Renal pelvis (tissue), 4 donors: ENCODE data around the gene PLEKHH1. TPM values are rescaled to one million over a fixed set of nuclear protein-coding genes. Genes with fewer than 3 reads are reported as not detected.

Experiments used
- DNase-seq: peaks from one replicate; pipeline ENCODE4 v3.0.0-alpha.2; 2013
- polyA plus RNA-seq, 3 donors: library from polyadenylated mRNA; unstranded; fragments of 120-200 nt; gene quantifications; one replicate each; pipeline ENCODE4 v1.2.1, GENCODE V29; 2013; ENCODE audit not compliant: insufficient read length in 3 of 3

Gene PLEKHH1
- polyA plus RNA-seq, 3 donors, result 39.1 to 84.5 (median 77.5) TPM

GRCh38 chr14:67562025-67562775 is 29.1 kb downstream of the PLEKHH1 start:
- DNase-seq, result no peak

GRCh38 chr14:67562776-67563150 is 29.7 kb downstream of the PLEKHH1 start:
- DNase-seq, result no peak

- DNase-seq, result no peak
These were observed 31.1 kb downstream of the PLEKHH1 start for GRCh38 chr14:67564236-67564635.

- DNase-seq, result no peak
These were observed 33.8 kb downstream of the PLEKHH1 start for GRCh38 chr14:67566908-67567307.

- DNase-seq, result no peak
These were observed 34.6 kb downstream of the PLEKHH1 start for GRCh38 chr14:67567654-67568053.

- DNase-seq, result peak; percentile 40
These were observed 36.0 kb downstream of the PLEKHH1 start for GRCh38 chr14:67569011-67569650.

- no peak for DNase-seq
These were observed 36.7 kb downstream of the PLEKHH1 start for GRCh38 chr14:67569651-67570290.

GRCh38 chr14:67570453-67570852 is 37.4 kb downstream of the PLEKHH1 start:
- no peak for DNase-seq

GRCh38 chr14:67571275-67571990 is 38.3 kb downstream of the PLEKHH1 start:
- DNase-seq, result peak; percentile 50

- DNase-seq, result no peak
These were observed 38.9 kb downstream of the PLEKHH1 start for GRCh38 chr14:67571991-67572323.

GRCh38 chr14:67572608-67573007 is 39.5 kb downstream of the PLEKHH1 start:
- no peak for DNase-seq

- no peak for DNase-seq
These were observed 40.3 kb downstream of the PLEKHH1 start for GRCh38 chr14:67573228-67574010.

- no peak for DNase-seq
These were observed 41.1 kb downstream of the PLEKHH1 start for GRCh38 chr14:67574156-67574555.

- no peak for DNase-seq
These were observed 41.7 kb downstream of the PLEKHH1 start for GRCh38 chr14:67574806-67575205.

GRCh38 chr14:67575684-67576083 is 42.6 kb downstream of the PLEKHH1 start:
- no peak for DNase-seq

- no peak for DNase-seq
These were observed 43.3 kb downstream of the PLEKHH1 start for GRCh38 chr14:67576216-67576955.

- DNase-seq, result no peak
These were observed 44.2 kb downstream of the PLEKHH1 start for GRCh38 chr14:67577181-67577808.

GRCh38 chr14:67577909-67578749 is 45.0 kb downstream of the PLEKHH1 start:
- DNase-seq, result no peak

GRCh38 chr14:67579040-67579439 is 46.0 kb downstream of the PLEKHH1 start:
- no peak for DNase-seq

GRCh38 chr14:67579636-67580035 is 46.5 kb downstream of the PLEKHH1 start:
- no peak for DNase-seq
